Measurements from ENCODE around the gene TAF5L.

DNA sequence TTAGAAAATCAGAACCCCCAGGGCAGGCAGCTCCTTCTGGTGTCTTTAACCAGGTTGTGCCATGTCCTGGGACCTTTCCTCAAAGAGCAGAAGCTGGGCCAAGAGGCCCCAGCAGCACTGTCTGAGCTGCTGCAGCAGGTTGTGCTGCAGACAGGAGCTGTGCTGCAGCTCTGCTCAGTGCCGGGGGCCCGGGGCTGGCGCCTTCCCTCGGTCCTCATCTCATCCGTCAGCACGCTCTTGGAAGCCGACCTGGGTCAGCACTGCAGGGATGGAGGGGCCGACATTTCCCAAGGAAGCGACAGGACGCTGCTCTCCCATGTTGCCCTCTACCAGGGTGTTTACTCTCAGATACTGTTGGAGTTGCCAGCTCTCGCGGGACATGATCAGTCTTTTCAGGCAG lies 11.8 kb upstream of the TAF5L start:
- TF ChIP-seq SRY (CRISPR knock-in tag; IDR thresholded peaks at IDR 0.05), result no peak
- TF ChIP-seq U2AF2 (IDR thresholded peaks at IDR 0.05; ENCODE audit: low read depth, low read length), result no peak
- TF ChIP-seq, protein P1, sequence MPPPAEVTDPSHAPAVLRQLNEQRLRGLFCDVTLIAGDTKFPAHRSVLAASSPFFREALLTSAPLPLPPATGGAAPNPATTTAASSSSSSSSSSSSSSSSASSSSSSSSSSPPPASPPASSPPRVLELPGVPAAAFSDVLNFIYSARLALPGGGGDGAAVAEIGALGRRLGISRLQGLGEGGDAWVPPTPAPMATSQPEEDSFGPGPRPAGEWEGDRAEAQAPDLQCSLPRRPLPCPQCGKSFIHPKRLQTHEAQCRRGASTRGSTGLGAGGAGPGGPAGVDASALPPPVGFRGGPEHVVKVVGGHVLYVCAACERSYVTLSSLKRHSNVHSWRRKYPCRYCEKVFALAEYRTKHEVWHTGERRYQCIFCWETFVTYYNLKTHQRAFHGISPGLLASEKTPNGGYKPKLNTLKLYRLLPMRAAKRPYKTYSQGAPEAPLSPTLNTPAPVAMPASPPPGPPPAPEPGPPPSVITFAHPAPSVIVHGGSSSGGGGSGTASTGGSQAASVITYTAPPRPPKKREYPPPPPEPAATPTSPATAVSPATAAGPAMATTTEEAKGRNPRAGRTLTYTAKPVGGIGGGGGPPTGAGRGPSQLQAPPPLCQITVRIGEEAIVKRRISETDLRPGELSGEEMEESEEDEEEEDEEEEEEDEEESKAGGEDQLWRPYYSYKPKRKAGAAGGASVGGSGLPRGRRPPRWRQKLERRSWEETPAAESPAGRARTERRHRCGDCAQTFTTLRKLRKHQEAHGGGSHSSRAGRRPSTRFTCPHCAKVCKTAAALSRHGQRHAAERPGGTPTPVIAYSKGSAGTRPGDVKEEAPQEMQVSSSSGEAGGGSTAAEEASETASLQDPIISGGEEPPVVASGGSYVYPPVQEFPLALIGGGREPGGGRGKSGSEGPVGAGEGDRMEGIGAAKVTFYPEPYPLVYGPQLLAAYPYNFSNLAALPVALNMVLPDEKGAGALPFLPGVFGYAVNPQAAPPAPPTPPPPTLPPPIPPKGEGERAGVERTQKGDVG (CRISPR knock-in tag; IDR thresholded peaks at IDR 0.05; ENCODE audit: borderline replicate concordance), result no peak
- no peak for TF ChIP-seq EZH2 (conservative IDR thresholded peaks at IDR 0.05; ENCODE audit: low read depth, low read length)
- no peak for TF ChIP-seq KLF13 (CRISPR knock-in tag; IDR thresholded peaks at IDR 0.05)
- no peak for TF ChIP-seq ZNF136 (CRISPR knock-in tag; IDR thresholded peaks at IDR 0.05; ENCODE audit: low read depth)
- TF ChIP-seq ZNF274 (CRISPR knock-in tag; IDR thresholded peaks at IDR 0.05), result no peak
- no peak for TF ChIP-seq NCOA5 (CRISPR knock-in tag; IDR thresholded peaks at IDR 0.05)
- TF ChIP-seq, protein P2, sequence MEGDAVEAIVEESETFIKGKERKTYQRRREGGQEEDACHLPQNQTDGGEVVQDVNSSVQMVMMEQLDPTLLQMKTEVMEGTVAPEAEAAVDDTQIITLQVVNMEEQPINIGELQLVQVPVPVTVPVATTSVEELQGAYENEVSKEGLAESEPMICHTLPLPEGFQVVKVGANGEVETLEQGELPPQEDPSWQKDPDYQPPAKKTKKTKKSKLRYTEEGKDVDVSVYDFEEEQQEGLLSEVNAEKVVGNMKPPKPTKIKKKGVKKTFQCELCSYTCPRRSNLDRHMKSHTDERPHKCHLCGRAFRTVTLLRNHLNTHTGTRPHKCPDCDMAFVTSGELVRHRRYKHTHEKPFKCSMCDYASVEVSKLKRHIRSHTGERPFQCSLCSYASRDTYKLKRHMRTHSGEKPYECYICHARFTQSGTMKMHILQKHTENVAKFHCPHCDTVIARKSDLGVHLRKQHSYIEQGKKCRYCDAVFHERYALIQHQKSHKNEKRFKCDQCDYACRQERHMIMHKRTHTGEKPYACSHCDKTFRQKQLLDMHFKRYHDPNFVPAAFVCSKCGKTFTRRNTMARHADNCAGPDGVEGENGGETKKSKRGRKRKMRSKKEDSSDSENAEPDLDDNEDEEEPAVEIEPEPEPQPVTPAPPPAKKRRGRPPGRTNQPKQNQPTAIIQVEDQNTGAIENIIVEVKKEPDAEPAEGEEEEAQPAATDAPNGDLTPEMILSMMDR (CRISPR knock-in tag; IDR thresholded peaks at IDR 0.05), result no peak
